Measurements from ENCODE around the gene EPN2.
"Not testable (repeated sequence)": the region's sequence is repeated elsewhere in the genome, so short reads cannot be mapped to it uniquely, and the experiment has no call there.

The EPN2 gene

GRCh38 chr17:19237139-19237388, at the start of gene EPN2:
Gene EPN2 (plus strand): TSS chr17:19237366. CDS start chr17:19283120, 45,754 bp downstream.
- DNase-seq (ENCODE audit: low read depth), result peak; percentile 36

DNA sequence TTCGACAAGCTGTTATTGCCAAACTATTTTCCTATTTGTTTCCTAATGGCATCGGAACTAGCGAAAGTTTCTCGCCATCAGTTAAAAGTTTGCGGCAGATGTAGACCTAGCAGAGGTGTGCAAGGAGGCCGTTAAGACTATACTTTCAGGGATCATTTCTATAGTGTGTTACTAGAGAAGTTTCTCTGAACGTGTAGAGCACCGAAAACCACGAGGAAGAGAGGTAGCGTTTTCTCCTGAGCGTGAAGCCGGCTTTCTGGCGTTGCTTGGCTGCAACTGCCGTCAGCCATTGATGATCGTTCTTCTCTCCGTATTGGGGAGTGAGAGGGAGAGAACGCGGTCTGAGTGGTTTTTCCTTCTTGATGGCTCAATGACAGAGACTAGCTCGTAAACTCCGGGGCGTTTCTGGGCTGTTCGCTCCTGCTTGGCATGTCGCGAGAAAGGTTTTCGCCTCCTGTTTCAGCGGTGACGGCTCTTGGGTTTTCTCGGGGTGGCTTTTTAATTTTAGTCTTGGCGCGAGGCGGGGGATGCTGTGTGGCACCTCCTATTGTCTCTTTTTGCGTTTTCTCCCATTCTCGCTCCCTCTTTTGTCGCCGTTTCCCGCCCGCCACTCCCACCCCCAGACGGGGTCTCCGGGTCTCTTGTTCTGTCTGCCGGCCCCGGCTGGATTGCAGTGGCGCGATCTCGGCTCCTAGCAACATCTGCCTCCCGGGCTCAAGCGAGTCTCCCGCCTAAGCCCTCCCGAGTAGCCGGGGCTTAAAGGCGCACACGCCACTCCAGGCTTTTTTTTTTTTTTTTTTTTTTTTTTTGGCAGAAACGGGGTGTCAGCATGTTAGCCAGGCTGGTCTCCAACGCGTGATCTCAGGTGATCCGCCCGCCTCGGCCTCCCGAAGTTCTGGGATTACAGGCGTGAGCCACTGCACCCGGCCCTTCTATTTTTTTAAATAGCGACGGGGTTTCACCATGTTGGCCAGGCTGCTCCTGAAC, 49.0 kb upstream of the EPN2 start:
- DNase-seq (ENCODE audit: low read depth), result not testable (repeated sequence)

DNA sequence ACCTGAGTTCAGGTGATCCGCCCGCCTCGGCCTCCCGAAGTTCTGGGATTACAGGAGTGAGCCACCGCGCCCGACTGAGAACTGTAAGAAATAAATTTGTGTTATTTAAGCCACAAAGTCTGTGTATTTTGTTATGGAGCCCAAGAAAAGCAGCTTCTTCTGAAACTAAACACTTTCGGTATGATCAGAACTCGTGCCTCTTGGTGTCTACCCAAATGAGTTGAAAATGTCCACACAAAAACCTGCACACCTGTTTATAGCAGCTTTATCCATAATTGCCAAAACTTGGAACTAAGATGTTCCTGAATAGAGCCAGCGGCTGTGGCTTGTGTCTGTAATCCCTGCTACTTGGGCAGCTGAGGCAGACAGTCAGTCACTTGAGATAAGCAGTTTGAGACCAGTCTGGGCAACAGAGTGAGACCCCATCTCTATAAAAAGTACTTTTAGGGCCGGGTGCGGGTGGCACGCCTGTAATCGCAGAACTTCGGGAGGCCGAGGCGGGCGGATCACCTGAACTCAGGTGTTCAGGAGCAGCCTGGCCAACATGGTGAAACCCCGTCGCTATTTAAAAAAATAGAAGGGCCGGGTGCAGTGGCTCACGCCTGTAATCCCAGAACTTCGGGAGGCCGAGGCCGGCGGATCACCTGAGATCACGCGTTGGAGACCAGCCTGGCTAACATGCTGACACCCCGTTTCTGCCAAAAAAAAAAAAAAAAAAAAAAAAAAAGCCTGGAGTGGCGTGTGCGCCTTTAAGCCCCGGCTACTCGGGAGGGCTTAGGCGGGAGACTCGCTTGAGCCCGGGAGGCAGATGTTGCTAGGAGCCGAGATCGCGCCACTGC, 48.1 kb upstream of the EPN2 start:
- DNase-seq (ENCODE audit: low read depth), result not testable (repeated sequence)

GRCh38 chr17:19189781-19190405, 47.3 kb upstream of the EPN2 start:
- not testable (repeated sequence) for DNase-seq (ENCODE audit: low read depth)

GRCh38 chr17:19196382-19197204, 40.6 kb upstream of the EPN2 start:
- DNase-seq (ENCODE audit: low read depth), result peak; percentile 2

GRCh38 chr17:19202448-19202847, 34.7 kb upstream of the EPN2 start:
- DNase-seq (ENCODE audit: low read depth), result not testable (repeated sequence)

- DNase-seq (ENCODE audit: low read depth), result not testable (repeated sequence)
Observed at GRCh38 chr17:19203429-19203828, 33.7 kb upstream of the EPN2 start.

GRCh38 chr17:19215074-19215860, 21.9 kb upstream of the EPN2 start:
- not testable (repeated sequence) for DNase-seq (ENCODE audit: low read depth)

DNA sequence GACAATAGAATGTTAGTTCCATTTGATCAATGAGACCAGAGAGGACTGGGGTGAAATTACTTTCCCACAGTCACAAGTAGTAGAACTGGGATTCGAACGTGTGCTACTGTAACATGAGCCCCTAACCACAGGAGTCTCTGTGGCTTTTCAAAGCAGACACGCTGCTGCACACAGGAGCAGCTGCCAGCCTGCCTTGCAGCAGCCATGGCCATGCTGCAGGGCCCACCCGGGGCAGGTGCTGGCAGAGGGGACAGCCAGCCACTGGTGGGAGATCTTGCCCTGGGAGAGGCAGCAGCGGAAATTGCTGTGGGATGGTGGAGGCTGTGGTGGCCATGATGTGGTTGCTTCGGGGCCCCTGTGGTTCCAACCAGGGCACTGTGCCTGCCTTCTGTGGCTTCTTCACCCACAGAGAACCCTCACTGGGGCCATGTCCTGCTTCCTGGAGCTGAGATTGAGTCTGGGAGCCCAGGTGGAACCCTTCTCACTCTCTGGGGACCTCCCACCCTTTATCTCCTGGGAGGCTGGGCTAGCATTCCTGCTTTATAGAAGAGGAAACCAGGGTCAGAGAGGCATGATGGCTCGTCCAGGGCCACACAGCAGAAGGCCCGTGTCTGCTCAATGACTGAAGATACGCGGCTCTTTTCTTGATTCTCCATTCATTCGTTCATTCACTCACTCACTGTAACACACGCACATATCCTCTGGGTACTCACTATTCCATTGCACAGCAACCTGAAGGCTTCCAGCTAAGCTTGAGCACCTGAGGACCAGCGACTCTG, 20.8 kb upstream of the EPN2 start:
- DNase-seq (ENCODE audit: low read depth), result not testable (repeated sequence)

DNA sequence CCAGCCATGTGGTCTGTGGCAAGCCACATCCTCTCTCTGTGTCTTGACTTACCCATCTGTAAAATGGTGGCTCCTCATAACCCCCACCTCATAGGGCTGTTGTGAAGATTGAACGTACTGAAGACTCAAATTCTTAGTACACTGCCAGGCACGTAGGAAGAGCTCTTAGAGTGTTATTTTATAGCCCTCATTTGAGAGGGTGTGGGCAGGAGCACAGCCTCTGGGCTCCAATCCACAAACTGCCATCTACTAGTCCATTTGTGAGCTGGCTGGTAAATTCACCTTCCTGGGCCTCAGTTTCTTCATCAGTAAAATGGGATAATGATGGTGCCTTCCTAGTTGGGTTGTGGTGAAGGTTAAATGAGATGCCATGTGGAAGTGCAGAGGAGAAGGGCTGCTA, 18.3 kb upstream of the EPN2 start:
- not testable (repeated sequence) for DNase-seq (ENCODE audit: low read depth)

- not testable (repeated sequence) for DNase-seq (ENCODE audit: low read depth)
Observed at GRCh38 chr17:19219384-19219783, 17.8 kb upstream of the EPN2 start.

GRCh38 chr17:19220195-19220594, 17.0 kb upstream of the EPN2 start:
- DNase-seq (ENCODE audit: low read depth), result not testable (repeated sequence)

GRCh38 chr17:19226610-19227588, 10.3 kb upstream of the EPN2 start:
- DNase-seq (ENCODE audit: low read depth), result not testable (repeated sequence)

DNA sequence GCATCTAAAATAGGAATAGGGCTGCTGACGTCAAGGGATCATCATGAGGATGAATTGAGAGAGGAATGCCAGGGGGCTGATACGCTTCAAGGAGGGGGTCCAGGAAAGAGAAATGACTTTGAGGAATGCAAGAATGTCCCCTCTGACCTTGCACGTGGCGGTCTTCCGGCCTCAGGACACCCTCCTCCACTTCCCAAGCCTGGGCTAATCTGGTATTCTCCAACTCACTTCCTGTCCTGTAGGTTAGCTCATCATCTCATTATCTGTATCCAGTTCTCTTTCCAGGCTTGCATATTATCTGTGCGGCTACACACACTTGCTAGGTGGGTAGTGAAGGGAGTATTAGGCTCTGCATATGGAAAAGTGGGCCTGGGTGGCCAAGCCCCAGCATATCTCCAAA, 2.5 kb upstream of the EPN2 start:
- not testable (repeated sequence) for DNase-seq (ENCODE audit: low read depth)

GRCh38 chr17:19236351-19237138, 621 bp upstream of the EPN2 start:
- not testable (repeated sequence) for DNase-seq (ENCODE audit: low read depth)

DNA sequence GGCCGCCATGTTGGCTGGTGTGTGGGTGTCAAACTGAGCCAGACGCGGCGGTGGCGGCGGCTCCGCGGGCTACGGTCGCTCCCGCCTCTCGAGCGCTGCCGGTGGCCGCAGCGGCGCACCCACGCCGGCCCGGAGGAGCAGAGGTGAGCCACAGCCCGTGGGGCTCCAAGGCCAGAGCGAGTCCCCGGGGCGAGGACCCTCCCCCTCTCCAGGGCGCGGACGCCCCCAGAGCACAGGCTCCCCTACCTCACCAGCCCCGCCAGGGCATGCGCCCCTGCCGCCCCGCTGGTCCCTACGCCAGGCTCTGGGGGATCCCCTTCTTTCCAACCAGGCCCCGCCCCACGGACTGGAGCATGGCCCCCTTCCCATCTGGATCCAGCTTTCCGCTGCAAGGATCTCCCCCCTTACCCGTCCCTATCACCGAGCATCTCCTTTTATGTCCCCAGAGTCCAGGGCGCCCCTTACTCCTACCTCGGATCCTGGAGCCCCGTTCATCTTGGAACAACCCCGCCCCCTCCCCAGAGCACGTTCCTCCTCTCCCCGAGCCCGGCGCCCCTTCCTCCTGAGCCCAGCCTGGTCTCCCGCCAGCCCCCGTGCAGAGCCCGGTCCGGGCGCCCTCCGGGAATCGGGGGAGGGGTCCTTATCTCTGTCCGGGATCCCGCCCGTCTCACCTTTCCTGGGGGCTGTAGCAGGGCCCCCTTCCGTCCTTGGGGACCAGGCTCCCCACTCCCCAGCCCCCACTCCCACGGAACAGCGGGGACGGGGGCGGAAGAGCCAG, 412 bp downstream of the EPN2 start:
- DNase-seq (ENCODE audit: low read depth), result no peak

DNA sequence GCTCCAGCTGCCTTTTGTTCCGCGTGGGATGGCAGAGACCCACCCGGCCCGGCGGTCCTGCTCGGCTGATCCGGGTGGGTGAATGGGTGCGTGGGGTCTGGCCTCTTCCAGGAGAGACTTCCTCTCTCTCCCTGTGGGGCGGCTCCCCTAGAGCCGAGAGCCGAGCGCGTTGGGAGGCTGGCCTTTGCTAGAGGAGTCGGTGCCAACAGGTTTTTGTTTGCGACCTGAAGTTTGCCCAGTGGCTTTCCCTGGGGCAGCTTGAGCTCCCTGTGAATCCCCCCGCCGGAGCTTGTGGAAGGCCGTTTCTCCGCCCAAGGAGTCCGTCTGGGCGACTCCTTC, 970 bp downstream of the EPN2 start:
- DNase-seq (ENCODE audit: low read depth), result no peak

Measured in activated T-cell treated with anti-CD3 and anti-CD28 coated beads for 24 hours (primary cell).